Astrocyte of the cerebellum (primary cell): ENCODE measurements around the gene GPR152.

Experiments used
- DNase-seq: peaks from one replicate; pipeline ENCODE4 v3.0.0-alpha.2; 2011; ENCODE audit warnings: low read depth
- H3K4me3 ChIP-seq: 2 replicates; pipeline ENCODE4 v1.5.1; 2011; ENCODE audit warnings: mild to moderate bottlenecking, low read depth, low read length, moderate library complexity
- in situ Hi-C: cut with HindIII; loops from 2 replicates; pipeline ENCODE4 v1.10.0; 2017; ENCODE audit warnings: low sequenced_read_pairs
- TF ChIP-seq, protein P1 (sequence below): IDR thresholded peaks from 2 replicates; pipeline ENCODE4 v1.5.1; 2012; ENCODE audit warnings: low read length, low read depth, moderate library complexity, mild to moderate bottlenecking; ENCODE audit errors: missing control alignments

Gene GPR152

DNA sequence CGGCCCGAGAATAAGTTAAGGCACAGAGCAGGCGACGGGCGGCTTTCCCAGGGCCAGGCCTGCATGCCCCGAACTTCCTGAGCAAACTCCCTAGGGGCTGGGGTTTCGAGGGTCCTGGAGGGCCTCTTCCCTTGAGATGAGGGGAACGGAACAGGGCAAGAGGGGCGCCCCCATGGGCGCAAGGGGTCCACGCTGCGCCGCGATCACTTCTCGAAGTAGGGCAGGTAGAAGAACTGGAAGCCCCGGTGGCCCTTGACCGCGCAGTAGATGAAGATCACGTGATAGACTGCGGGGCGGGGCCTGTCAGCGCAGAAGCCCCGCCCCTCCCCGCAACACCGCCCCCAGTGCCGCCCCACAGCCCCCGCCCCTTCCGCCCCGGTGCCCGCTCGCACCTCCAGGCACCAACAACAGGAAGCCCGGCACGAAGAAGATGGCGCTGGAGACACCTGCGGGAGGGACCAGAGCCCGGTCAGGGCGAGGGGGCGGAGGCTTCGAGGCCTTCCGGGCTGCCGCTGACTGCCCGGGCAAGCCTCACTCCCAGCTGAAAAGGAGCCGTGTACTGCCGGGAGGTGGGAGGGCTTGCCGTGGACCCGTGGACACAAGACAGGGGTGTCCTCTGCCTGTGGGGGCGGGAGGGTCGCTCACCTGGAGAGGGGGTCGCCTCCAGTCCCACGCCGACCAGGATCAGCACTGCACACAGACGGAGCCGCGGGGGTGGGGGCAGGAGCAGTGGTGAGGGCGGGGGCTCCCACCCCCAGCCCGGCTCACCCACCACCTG lies 12.1 kb upstream of the GPR152 start:
- DNase-seq, result no peak
- in situ Hi-C loops, result no loop called here
- H3K4me3 ChIP-seq, result peak overlapping the region; percentile 54
- TF ChIP-seq, protein P1, sequence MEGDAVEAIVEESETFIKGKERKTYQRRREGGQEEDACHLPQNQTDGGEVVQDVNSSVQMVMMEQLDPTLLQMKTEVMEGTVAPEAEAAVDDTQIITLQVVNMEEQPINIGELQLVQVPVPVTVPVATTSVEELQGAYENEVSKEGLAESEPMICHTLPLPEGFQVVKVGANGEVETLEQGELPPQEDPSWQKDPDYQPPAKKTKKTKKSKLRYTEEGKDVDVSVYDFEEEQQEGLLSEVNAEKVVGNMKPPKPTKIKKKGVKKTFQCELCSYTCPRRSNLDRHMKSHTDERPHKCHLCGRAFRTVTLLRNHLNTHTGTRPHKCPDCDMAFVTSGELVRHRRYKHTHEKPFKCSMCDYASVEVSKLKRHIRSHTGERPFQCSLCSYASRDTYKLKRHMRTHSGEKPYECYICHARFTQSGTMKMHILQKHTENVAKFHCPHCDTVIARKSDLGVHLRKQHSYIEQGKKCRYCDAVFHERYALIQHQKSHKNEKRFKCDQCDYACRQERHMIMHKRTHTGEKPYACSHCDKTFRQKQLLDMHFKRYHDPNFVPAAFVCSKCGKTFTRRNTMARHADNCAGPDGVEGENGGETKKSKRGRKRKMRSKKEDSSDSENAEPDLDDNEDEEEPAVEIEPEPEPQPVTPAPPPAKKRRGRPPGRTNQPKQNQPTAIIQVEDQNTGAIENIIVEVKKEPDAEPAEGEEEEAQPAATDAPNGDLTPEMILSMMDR, result no peak

DNA sequence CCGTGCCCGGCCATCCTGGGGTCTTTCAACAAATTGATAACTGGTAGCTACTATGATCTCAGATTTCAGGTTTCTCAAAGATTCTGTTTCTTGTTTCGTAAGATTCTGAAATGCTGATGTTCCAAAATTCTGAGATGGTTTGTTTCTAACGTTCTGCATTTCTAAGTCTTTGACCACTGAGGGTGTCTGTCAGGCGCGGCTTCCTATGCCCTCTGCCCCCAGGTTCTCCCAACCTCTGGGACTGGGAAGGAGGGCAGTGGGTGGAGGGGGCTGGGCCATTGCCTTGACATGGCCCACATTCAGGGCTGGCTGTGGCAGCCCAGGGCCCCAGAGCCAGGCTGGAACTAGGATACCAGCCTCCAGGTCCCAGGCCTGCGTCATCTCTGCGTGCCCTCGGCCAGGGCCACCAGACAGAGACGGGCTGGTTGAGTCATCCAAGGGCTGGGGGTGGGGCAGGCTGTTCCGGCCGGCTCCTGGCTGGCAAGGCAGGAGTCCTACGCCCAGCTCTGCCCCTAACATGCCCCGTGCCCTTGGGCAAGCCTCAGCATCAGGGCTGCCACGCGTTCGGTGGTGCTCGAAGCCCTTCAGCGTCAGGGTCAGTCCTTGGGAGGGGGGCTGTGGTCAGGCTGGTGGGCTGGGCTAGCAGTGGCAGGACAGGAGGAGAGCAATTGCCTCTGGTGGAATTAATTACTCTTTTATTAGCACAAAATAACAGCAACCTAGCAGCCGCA lies 11.3 kb upstream of the GPR152 start:
- no peak for DNase-seq
- peak overlapping the region; percentile 54 for H3K4me3 ChIP-seq
- in situ Hi-C loops, result no loop called here
- TF ChIP-seq, protein P1, result no peak

DNA sequence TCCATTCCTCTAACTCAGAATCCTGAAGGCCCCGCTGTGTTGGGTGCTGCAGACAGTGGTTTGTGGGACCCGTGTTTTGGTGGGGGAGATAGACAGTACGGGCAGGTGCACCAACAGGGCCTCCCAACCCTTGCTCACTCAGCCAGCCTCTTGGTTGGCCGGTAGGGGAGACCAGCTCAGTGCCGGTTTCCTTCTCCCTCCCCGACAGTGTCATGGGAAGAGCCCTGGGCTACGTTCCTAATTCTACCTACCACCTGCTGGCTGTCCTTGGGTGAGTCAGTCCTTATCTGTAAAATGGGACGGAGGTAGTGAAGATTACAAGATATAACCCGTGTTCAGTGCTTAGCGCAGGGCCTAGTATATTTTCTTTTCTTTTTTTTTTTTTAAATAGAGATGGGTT lies 10.7 kb upstream of the GPR152 start:
- no peak overlapping the region for H3K4me3 ChIP-seq
- in situ Hi-C loops, result no loop called here
- TF ChIP-seq, protein P1, result no peak
- no peak for DNase-seq

DNA sequence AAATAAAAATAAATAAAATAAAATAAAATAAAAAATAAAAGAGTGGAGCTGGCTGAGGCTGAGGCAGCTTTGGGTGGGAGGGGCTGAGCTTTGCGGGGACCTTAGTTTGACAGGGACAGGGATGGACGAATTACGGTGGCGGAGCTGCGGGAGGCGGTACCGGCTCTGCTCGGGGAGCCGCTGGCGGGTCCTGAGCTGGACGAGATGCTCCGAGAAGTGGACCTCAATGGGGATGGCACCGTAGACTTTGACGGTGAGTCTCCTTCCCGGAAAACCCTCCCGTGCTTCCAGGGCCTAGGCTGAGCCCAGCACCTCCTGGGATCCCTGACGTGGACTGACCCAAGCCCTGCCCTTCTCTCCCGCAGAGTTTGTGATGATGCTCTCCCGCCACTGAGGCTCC lies 5.7 kb upstream of the GPR152 start:
- TF ChIP-seq, protein P1, result no peak
- no peak for DNase-seq
- H3K4me3 ChIP-seq, result no peak overlapping the region
- in situ Hi-C loops, result no loop called here

DNA sequence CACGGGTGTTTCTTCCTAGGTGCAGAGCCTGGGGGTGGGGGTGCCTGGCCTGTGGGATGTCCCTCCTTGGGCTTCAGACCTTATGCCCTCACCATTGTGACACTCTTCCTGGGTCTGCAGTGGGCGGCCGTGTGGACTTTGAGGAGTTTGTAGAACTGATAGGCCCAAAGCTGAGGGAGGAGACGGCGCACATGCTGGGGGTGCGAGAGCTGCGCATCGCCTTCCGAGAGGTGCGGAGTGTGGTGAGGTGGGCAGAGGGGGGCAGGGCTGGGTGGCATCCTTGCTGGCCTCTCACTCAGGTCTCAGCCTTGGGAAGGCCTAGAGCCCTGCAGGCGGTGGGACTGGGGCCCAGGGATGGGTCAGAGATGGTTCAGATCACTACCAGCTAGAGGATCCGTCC lies 4.9 kb upstream of the GPR152 start:
- DNase-seq, result no peak
- H3K4me3 ChIP-seq, result no peak overlapping the region
- TF ChIP-seq, protein P1, result no peak
- in situ Hi-C loops, result no loop called here

DNA sequence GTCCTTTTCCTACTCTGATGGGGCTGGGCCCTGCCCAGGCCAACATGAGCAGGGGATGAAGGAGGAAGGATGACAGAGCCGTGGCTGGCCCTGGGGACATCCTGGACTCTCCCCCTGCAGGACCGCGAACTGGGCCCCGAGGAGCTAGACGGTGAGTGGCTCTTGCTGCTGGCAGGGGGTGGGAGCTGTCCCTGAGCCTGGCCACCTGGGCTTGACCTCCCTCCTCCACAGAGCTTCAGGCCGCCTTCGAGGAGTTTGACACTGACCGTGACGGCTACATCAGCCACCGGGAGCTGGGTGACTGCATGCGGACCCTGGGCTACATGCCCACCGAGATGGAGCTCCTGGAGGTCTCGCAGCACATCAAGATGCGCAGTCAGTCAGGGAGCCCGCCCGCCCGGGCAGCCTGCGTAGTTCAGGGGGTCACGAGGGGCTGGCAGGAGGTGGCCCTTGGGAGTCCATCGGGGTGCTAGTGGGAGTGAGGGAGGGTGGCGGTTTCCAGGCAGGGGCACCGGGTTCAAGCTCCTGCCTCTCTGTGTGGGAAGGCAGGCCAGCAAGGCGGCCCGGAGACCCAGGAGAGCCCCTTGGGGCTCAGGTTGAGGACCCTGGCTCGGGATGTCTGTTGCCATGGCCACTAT lies 3.7 kb upstream of the GPR152 start:
- DNase-seq, result no peak
- H3K4me3 ChIP-seq, result no peak overlapping the region
- in situ Hi-C loops, result no loop called here
- TF ChIP-seq, protein P1, result no peak
